Left kidney (tissue), 2 donors: ENCODE data around the gene AGAP1. TPM values are rescaled to one million over a fixed set of nuclear protein-coding genes. Genes with fewer than 3 reads are reported as not detected.

ENCODE experiments used
- DNase-seq: peaks from one replicate; pipeline ENCODE4 v3.0.0-alpha.2; 2013
- polyA plus RNA-seq: library from polyadenylated mRNA; unstranded; fragments of 120-200 nt; gene quantifications from one replicate; pipeline ENCODE4 v1.2.1, GENCODE V29; 2013; ENCODE audit not compliant: insufficient read length

Gene AGAP1
- polyA plus RNA-seq, 1 donor, result 21.2 TPM

- no peak for DNase-seq
Observed at GRCh38 chr2:235549735-235550377, 56.0 kb downstream of the AGAP1 start.

DNA sequence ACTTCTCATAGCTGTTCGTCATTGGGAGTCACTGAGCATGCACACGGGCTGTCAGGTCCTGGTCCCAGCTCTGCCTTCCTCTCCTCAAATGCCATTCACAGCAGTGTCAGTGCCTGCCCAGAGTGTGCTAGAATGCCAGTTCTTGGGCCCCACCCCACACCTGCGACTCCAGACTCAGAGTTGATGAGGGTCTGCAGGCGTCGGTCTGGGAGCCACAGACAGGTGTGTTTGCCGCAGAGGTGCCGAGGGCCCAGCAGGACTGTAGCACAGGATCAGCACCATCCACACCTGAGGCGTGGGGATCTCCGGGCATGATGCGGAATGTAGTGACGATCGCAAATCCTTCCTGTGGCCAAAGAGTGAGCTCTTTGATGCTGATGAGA, 56.5 kb downstream of the AGAP1 start:
- no peak for DNase-seq

DNA sequence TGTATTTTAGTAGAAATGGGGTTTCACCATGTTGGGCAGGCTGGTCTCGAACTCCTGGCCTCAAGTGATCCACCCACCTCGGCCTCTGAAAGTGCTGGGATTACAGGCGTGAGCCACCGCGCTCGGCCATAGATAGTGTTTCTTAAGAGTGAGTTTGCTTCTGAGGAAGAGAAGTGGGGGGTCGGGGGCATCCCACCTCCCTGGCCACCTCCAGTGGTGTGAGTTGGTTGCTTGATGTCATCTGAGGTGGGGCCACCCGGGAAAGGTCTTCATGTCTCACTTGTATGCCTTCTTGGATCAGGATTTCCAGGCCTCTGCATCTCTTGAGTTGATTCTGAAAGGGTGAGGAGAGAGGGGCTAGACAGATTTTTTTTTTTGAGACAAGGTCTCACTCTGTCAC, 57.1 kb downstream of the AGAP1 start:
- no peak for DNase-seq

DNA sequence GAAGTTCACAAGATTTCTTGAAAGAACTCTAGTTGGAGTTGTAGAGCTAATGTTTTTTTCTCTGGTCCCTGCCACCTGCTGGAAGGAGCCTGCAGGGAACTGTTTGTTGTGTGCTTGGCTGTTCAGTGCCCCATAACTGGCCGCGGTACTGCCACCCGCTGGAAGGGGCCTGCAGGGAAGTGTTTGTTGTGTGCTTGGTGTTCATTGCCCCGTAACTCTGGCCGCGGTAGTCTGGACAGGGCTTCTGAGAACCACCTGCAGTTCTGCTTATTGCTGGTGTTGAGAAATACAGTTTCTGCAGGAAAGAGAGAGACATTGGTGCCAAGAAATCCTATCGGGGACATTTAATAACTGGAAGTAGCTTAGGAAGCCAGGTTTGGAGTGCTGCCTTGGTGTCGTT, 58.1 kb downstream of the AGAP1 start:
- peak; percentile 49 for DNase-seq

DNA sequence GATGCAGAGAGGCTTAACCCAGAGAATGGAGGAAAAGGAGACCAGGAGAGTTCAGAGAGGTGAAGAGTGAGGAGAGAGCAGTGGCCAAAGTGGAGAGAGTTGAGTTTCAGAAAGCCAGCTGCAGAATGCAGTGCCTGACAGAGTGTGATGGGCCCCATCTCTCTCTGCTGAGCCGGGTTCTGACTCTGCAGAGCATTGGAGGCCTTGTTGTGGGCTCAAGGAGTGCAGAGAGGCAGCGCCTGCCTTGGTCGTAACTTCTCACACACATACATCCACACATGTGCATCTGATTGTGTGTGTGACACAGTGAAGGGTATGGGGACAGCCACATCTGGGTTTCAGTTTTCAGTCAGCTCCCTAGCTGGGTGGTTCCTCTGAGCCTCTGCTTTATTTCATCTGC, 58.8 kb downstream of the AGAP1 start:
- no peak for DNase-seq

DNA sequence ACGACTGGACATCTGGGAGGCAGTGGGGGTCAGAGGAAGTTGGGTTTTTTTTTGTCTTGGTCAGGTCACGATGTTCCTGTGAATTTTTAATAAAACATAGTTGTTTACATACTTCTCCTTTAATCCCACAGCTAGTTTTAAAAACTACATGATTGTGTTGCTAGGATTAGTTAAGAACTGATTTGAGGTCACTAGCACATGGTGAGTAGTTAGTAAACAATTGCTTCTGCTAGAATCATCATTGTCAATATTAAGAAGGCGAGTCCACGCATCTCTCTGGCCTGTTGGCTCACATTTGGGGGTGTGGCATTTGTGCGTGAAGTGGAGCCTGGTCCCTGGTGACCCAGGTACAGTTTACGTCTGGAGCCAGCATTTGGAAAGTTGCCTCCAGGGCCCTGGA, 59.4 kb downstream of the AGAP1 start:
- DNase-seq, result no peak

DNA sequence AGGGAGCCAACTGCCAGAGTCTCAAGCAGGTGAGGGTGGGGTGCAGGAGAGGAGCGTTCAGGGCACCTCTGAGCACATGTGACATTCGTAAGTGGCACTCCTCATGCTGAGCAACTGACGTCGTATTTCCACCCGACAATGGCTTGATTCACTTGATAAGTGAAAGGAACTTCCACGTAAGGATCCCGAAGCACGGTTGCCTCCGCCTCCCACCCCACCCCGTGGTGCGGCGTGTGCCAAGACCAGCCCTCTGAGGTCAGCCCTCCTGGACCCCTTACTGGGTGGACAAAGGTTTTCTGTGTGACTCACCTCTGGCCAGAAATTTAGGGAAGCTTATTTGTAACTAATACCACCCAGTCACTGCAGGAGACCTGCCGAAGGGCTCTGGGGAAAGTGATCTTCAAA, 59.9 kb downstream of the AGAP1 start:
- DNase-seq, result no peak

GRCh38 chr2:235554385-235554784, 60.5 kb downstream of the AGAP1 start:
- no peak for DNase-seq

DNA sequence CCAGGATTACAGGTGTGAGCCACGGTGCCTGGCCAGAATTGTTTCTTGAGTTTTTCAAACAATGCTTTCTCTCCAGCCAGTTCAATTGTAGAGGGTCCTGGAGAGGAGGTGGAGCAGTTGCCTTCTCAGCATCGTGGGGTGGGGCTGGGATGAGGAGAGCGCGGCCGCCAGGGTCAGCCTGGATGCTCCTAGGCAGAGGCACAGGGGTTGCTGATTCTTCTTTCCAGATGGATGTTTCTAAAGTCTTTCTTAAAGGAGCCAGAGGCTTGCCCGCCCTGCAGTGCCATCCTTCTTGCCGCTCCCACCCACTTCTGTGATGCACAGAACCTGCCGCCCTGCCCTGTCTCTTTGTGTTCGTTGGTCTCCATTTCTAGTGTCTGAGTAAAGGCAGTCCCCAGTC, 61.1 kb downstream of the AGAP1 start:
- DNase-seq, result no peak

DNA sequence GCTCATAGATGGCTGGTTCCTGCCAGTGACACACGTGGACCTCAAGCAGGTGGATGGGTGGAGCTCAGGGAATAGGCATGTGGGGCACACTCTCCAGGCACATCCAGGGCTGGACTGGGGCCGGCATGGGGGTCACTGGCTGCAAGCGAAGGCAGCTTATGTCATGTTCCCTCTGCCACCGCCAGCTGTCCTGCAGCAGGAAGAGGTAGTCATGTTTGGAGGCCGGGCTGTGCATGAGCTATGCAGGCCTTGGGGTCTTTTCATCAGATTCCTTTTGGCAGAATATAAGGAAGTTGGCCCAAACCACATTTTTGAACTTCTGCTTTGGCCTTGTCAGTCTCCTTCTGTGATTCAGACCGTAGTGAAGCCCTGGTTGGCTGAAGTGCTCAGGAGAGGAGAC, 61.5 kb downstream of the AGAP1 start:
- DNase-seq, result no peak

- no peak for DNase-seq
Observed at GRCh38 chr2:235556086-235556485, 62.2 kb downstream of the AGAP1 start.

- no peak for DNase-seq
Observed at GRCh38 chr2:235556901-235557300, 63.1 kb downstream of the AGAP1 start.

DNA sequence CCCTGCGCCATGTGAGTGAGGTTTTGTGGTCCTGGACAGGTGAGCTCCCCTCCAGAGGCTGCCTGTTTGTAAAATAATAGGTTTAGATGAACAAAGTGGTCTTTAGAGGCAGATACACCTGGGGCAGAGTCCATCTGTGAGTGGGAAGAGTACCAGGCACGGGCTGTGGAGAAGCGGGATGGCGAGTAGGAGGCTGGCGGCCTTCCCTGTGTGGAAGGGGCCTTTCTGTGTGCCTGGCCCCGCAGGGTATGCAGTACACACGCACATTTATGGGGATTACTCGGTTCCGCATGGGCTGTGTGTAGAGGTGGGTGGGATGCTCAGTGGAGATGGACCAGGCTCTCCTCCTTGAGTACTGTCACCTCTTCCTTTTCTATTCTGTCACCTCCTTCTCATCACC, 64.1 kb downstream of the AGAP1 start:
- DNase-seq, result no peak

DNA sequence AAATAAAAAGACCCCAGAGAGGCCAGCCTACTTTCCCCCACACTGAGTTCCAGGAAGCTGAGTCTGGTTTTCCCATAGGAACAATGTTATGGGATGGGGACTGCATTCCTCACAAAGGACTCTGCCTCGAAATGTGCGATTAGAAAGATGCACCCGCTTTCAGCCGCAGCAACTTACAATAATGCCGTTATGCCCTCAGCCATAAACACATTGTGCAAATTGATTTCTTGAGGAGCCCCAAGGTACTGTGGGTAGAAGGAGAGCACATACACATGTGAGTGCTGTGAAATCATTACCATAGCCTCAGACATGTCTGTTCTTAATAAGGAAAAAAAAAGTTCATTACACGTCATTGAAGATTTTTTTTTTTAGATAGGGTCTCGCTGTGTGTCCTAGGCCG, 64.7 kb downstream of the AGAP1 start:
- DNase-seq, result no peak

DNA sequence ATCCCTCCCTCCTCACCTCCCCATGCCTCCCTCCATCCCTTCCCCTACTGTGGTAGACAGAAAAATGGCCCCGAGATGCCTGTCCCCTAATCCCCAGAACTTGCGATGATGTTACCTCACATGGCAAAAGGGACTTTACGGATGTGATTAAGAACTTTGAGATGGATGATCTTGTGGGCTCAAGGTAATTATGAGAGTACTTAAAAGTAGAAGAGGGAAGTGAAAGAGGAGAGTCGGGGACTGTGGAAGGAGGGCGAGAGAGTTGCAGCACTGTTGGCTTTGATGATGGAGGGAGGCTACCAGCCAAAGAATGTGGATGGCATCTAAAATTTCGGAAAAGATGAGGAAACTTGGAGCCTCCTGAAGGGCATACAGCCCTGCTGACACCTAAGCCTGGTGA, 66.5 kb downstream of the AGAP1 start:
- DNase-seq, result no peak

DNA sequence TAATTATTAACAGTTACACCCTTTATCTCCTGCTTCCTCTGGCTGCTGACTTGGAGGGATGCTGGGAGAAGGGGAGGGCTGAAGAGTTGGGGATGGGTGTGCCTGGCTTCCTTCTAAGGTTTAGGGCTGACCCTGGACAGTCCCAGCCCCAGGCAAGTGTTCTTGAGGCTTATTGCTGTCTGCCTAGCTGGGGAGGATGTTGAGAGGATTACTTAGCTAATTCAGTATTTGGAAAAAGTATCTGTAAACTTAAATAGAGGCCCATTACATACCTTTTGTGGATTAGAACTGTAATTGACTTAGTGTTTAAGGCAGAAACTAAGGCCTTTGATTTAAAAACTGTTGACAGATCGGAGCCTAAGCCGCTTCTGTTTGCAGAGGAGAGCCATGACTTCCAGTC, 67.6 kb downstream of the AGAP1 start:
- DNase-seq, result no peak

DNA sequence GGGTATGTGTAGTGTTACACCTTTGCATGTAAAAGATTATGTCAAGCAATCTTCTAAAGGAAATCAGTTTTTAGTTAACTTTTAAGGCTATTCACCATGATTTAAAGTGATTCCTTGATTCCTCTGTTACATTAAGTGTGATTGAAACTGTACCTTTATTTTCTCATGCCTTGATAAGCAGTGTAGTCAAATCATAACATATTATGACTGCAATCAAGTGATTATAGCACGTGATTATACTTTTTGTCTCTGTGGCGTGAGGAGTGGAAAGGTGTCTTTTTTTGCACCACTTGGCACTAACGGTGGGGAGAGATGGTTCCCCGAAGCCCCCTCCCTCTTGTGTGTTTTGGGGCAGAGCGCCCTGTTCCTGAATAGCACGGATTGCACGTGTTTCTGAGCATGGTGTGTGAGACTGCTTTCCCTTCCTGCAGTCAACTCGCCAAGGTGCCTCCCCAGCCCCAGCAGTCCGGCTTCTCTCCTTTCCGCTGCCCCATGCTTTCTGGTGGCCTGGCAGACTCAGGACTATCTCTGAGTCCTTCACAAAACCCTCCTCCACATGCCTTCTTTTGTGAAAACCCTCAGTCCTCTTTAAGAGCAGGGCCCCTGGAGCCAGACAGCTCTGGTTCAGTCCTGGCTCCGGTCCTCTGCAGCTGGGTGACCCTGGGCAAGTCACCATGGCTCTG, 68.4 kb downstream of the AGAP1 start:
- no peak for DNase-seq

GRCh38 chr2:235563056-235563910, 69.4 kb downstream of the AGAP1 start:
- DNase-seq, result no peak

- no peak for DNase-seq
Observed at GRCh38 chr2:235564066-235564465, 70.2 kb downstream of the AGAP1 start.

- DNase-seq, result no peak
Observed at GRCh38 chr2:235564884-235565530, 71.2 kb downstream of the AGAP1 start.

GRCh38 chr2:235566415-235566814, 72.6 kb downstream of the AGAP1 start:
- no peak for DNase-seq

DNA sequence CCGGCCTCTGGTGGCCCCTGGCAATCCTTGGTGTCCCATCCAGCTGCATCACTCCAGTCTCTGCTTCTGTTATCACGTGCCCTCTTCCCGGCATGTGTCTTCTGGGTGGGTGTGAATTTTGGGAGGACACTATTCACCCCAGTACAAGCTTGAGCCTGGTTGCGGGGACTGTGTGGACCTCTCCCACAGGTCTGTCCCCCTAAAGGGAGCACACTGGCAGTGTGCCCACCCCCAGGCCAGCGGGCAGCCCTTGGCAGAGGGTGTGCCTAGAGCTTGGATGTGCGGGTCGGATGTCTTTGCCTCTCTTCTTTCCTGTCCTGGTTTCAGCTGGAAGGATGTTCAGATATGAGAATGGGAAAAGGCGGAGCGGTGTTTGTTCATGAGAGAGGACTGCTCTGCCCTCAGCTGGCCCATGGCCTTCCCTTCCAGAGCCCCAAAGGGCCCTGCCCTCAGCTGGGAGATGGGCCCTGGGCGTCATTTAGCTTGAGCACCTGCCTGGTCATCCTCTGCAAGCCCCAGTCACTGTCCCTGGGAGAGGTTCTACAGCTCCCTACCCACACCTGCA, 73.2 kb downstream of the AGAP1 start:
- no peak for DNase-seq
